Suprapubic skin (tissue), 4 donors: ENCODE results near the gene FUT7.

Experiments
- EP300 ChIP-seq: sonication (generic); formaldehyde crosslinking; IDR thresholded peaks from one replicate; pipeline ENCODE4 v1.6.1; 2017; ENCODE audit warnings: antibody characterized with exemption
- POLR2A ChIP-seq, 2 donors: fragments of 450-650 bp; IDR thresholded peaks; one replicate each; pipeline ENCODE4 v1.6.1; 2017; ENCODE audit warnings: antibody characterized with exemption in 2 of 2, mild to moderate bottlenecking in 2 of 2, moderate library complexity in 2 of 2
- POLR2AphosphoS5 ChIP-seq, 3 donors: sonication (generic); formaldehyde crosslinking; IDR thresholded peaks; one replicate each; pipeline ENCODE4 v1.6.1; 2017; ENCODE audit warnings: antibody characterized with exemption in 3 of 3
- TF ChIP-seq, protein P1 (sequence below), 2 donors: fragments of 200-600 bp in 1 of 2; fragments of 450-650 bp in 1 of 2; sonication (generic) in 1 of 2; IDR thresholded peaks; one replicate each; pipeline ENCODE4 v1.5.1; 2016 to 2019; ENCODE audit warnings: antibody characterized with exemption in 2 of 2, mild to moderate bottlenecking in 1 of 2, moderate library complexity in 1 of 2

DNA sequence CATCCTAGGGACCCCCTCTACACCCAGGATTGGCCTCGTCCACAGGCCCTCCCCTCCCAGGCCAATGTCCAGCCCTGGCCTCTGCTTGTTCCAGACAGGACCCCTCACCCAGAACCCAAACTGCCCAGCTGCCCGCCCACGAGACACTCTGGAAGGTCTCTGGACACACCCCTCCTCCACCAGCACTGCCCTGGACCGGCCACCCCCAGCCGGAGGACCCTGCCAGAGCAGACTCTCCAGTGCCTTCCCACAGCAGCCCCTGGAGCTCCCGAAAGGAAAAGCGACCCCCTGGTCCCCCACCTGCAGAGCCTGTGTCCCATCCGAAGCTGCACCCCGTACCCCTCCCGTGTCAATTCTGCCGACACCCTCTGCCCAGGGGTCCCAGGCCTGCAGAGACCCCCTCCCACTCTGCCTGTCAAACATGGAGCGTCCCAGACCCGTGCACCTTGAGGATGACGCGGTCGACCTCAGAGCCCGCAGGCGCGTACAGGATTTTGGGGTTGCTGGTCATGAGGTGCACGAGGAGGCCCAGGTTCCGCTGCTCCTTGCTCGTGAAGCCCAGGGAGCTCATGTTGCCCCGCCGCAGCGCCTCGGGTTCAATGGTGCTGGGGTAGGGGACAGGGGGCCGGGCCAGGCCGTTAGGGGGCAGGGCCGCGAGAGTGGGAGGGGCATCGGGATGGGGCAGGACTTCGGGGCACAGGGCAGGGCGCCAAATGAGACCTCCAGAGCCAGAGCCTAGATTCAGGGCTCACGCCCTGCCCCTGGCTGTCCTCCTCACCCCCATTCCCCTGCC, 11.8 kb downstream of the FUT7 start:
- TF ChIP-seq EP300 (no peak), POLR2A (IDR thresholded peaks at IDR 0.05) (no peak), POLR2AphosphoS5 (IDR thresholded peaks at IDR 0.05) (no peak)
- TF ChIP-seq, protein P1, sequence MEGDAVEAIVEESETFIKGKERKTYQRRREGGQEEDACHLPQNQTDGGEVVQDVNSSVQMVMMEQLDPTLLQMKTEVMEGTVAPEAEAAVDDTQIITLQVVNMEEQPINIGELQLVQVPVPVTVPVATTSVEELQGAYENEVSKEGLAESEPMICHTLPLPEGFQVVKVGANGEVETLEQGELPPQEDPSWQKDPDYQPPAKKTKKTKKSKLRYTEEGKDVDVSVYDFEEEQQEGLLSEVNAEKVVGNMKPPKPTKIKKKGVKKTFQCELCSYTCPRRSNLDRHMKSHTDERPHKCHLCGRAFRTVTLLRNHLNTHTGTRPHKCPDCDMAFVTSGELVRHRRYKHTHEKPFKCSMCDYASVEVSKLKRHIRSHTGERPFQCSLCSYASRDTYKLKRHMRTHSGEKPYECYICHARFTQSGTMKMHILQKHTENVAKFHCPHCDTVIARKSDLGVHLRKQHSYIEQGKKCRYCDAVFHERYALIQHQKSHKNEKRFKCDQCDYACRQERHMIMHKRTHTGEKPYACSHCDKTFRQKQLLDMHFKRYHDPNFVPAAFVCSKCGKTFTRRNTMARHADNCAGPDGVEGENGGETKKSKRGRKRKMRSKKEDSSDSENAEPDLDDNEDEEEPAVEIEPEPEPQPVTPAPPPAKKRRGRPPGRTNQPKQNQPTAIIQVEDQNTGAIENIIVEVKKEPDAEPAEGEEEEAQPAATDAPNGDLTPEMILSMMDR (IDR thresholded peaks at IDR 0.05): no peak
